ENCODE results near the gene MAPK12. TPM values are rescaled to one million over a fixed set of nuclear protein-coding genes. Genes with fewer than 3 reads are reported as not detected.

MAPK12 gene
- total RNA-seq, 4 donors from 2014 or later, result 3.6 to 17.7 (median 5.4) TPM

DNA sequence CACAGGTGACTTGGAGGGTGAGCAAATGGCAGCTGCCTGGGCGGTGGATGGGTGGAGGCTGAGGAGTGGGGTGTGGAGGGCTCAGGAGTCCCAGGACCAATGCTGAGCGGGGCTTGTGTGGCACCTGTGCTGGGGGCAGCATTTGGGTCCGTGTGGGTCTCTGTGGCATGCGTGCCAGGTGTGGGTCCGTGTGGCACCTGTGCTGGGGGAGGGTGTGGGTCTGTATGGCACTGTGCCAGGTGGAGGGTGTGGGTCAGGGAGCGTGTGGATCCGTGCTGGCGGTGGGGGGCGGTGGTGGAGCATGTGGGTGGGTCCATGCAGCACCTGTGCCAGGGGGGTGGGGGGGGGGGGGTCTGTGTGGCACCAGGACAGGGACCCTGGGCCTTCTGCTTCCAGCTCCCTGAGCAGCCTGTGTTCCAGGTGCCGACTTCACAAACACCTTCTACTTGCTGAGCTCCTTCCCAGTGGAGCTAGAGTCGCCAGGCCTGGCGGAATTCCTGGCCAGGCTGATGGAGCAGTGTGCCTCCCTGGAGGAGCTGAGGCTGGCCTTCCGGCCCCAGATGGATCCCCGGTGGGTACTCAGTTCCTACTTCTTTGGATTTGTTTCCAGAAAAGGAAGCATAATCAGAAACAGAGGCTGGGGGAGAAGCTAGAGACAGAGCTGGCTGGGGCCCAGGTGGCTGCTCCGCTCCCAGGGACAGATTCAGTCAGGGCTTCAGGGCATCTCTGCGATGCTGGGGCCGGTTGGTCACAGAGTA lies 46.0 kb downstream of the MAPK12 start:
- TF ChIP-seq, protein P1, sequence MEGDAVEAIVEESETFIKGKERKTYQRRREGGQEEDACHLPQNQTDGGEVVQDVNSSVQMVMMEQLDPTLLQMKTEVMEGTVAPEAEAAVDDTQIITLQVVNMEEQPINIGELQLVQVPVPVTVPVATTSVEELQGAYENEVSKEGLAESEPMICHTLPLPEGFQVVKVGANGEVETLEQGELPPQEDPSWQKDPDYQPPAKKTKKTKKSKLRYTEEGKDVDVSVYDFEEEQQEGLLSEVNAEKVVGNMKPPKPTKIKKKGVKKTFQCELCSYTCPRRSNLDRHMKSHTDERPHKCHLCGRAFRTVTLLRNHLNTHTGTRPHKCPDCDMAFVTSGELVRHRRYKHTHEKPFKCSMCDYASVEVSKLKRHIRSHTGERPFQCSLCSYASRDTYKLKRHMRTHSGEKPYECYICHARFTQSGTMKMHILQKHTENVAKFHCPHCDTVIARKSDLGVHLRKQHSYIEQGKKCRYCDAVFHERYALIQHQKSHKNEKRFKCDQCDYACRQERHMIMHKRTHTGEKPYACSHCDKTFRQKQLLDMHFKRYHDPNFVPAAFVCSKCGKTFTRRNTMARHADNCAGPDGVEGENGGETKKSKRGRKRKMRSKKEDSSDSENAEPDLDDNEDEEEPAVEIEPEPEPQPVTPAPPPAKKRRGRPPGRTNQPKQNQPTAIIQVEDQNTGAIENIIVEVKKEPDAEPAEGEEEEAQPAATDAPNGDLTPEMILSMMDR (IDR thresholded peaks at IDR 0.05; ENCODE audit: low read depth), result no peak

DNA sequence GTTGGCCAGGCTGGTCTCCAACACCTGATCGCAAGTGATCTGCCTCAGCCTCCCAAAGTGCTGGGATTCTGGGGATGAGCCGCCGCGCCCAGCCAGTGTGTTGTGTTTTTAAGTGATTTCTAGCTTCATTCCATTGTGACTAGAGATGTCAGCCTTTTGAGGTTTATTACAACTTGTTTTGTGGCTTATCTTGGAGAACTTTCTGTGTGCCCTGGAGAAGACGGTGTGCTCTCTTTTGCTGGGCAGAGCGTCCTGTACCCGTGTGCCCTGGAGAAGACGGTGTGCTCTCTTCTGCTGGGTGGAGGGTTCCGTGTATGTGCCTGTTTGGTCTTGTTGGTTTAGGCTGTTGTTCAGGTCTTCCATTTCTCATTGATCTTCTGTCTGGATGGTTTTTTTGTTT lies 48.2 kb downstream of the MAPK12 start:
- TF ChIP-seq, protein P1 (IDR thresholded peaks at IDR 0.05; ENCODE audit: low read depth), result no peak

DNA sequence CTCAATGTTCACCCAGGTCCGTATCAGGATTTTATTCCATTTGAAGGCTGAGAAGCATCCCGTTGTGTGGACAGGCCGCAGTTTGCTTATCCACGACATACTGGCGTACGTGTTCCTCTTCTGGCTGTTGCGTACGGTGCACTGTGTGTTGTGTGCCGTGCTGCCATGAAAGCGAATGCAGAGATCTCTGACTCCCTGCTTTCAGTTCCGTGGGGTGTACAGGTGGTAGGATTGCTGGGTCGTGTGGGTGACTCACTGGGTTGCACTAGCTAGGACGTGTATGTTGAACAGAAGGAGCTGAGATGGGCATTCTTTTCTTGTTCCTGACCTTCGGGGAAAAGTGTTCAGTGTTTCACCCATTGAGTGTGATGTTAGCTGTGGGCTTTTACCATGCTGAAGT lies 50.3 kb downstream of the MAPK12 start:
- TF ChIP-seq, protein P1 (IDR thresholded peaks at IDR 0.05; ENCODE audit: low read depth), result no peak

DNA sequence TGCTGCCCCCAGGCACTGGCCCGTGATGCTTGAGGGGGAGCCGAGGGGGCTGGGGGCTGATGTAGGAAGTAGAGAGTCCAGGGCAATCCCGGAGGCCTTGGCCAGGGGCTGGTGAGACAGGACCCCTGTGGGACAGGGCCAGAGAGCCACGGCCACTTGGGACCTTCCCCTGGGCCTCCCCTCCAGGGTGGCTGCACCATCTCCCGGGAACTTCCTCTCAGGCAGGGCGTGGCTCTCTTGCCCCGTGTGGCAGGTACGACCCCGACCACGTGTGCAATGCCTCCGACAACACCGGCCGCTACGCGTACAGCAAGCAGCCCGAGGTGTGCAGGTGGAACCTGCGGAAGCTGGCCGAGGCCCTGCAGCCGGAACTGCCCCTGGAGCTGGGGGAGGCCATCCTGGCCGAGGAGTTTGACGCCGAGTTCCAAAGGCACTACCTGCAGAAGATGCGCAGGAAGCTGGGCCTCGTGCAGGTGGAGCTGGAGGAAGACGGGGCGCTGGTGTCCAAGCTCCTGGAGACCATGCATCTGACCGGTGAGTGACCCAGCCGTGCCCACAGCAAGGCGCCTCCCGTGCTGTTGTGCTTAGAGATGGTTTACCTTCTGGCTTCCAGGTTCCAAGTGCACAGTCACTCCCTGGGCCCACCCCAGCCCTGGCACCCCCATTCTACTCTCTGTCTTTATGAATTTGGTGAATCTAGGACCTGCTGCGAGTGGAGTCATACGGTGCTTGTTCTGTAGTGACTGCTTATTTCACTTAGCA lies 50.9 kb downstream of the MAPK12 start:
- TF ChIP-seq, protein P1 (IDR thresholded peaks at IDR 0.05; ENCODE audit: low read depth), result no peak

DNA sequence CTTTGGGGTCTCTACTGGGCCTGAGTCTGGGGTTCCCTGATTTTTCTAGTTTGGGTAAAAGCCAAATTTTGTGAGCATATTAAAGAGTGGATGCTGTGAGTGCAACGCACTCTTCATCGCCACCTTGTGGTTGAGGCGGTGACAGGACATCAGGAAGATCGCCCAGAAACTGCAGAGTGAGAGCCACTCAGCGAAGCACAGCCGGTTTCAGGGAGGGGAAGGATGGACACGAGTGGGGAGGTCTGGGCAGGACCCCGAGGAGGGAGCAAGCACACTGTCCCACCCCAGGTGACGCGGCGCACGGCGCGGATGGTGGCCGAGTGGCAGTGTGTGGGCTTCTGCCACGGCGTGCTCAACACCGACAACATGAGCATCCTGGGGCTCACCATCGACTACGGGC lies 51.6 kb downstream of the MAPK12 start:
- TF ChIP-seq, protein P1 (IDR thresholded peaks at IDR 0.05; ENCODE audit: low read depth), result no peak

DNA sequence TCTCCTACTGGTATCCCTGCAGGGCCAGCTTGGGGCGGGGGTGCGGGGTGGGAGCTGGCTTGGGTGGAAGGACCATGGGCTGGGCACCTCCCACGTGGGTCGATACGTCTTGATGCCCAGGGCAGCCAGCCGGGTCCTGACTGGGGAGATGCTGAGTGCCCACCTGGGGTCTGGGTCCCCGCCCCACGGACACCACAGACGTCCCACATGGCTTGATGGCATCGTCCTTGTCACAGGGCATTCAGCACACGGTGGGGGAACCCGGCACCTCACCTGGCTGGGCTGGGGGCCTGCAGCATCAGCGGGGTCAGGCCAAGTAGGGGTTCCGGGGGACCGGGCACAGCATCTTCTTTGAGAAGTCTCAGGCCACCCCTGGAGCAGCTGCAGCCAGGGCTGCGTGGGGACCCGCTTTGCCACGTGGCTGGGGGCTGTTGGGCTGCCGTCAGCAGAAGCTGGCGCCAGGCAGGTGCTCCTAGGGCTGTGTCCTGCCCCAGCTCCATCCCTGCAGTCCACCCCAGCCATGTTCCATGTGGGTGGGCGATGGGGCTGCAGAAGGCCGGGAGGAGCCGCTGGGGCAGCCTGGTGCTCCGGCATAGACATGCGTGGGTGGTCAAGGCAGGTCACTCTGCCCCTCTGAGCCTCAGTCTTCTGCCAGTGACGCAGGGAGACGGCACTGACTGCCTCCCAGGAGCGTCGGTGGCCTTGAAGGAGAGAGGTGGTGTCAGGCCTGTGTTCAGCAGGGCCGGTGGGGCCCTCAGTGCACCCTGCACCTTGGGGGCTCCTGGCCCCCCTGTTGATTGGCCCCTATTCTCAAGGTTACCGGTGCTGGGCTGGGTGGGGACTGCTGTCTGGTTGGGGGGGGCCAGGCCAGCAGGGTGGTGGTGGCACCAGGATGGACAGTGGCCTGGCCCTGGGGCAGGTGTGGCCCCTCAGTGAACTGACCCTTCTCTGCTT lies 52.3 kb downstream of the MAPK12 start:
- TF ChIP-seq, protein P1 (IDR thresholded peaks at IDR 0.05; ENCODE audit: low read depth), result no peak
